Measurements from ENCODE around the gene HIRA. TPM values are rescaled to one million over a fixed set of nuclear protein-coding genes. Genes with fewer than 3 reads are reported as not detected.

HIRA gene
- total and polyA plus RNA-seq, 9 of the 15 experiments (the other 6 are each of a cell fraction or from before 2014, with no cell fraction given) = 0.96 to 132 (median 58.4) TPM

- TF ChIP-seq L3MBTL2 (IDR thresholded peaks at IDR 0.05) = no peak
- TF ChIP-seq ZNF239 (CRISPR knock-in tag; IDR thresholded peaks at IDR 0.05) = no peak
- no peak for TF ChIP-seq PATZ1 (CRISPR knock-in tag; IDR thresholded peaks at IDR 0.05; ENCODE audit: borderline replicate concordance)
- peak; percentile 64; the same call in 1 of the 2 replicates for TF ChIP-seq PRMT5 (CRISPR knock-in tag; IDR thresholded peaks at IDR 0.05)
- no peak for TF ChIP-seq MYNN (IDR thresholded peaks at IDR 0.05)
- TF ChIP-seq MYNN (CRISPR knock-in tag; IDR thresholded peaks at IDR 0.05) = no peak
- no peak for TF ChIP-seq TSC22D4 (tag; IDR thresholded peaks at IDR 0.05)
- TF ChIP-seq ZNF431 (CRISPR knock-in tag; IDR thresholded peaks at IDR 0.05) = no peak
- TF ChIP-seq ZFP1 (CRISPR knock-in tag; IDR thresholded peaks at IDR 0.05) = no peak
- no peak for TF ChIP-seq ZBTB33 (CRISPR knock-in tag; IDR thresholded peaks at IDR 0.05)
- peak; percentile 58 for TF ChIP-seq ZNF699 (CRISPR knock-in tag; IDR thresholded peaks at IDR 0.05; ENCODE audit: insufficient replicate concordance)
- TF ChIP-seq, protein P1, sequence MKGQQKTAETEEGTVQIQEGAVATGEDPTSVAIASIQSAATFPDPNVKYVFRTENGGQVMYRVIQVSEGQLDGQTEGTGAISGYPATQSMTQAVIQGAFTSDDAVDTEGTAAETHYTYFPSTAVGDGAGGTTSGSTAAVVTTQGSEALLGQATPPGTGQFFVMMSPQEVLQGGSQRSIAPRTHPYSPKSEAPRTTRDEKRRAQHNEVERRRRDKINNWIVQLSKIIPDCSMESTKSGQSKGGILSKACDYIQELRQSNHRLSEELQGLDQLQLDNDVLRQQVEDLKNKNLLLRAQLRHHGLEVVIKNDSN (CRISPR knock-in tag; IDR thresholded peaks at IDR 0.05) = no peak
- TF ChIP-seq, protein P2, sequence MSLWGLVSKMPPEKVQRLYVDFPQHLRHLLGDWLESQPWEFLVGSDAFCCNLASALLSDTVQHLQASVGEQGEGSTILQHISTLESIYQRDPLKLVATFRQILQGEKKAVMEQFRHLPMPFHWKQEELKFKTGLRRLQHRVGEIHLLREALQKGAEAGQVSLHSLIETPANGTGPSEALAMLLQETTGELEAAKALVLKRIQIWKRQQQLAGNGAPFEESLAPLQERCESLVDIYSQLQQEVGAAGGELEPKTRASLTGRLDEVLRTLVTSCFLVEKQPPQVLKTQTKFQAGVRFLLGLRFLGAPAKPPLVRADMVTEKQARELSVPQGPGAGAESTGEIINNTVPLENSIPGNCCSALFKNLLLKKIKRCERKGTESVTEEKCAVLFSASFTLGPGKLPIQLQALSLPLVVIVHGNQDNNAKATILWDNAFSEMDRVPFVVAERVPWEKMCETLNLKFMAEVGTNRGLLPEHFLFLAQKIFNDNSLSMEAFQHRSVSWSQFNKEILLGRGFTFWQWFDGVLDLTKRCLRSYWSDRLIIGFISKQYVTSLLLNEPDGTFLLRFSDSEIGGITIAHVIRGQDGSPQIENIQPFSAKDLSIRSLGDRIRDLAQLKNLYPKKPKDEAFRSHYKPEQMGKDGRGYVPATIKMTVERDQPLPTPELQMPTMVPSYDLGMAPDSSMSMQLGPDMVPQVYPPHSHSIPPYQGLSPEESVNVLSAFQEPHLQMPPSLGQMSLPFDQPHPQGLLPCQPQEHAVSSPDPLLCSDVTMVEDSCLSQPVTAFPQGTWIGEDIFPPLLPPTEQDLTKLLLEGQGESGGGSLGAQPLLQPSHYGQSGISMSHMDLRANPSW (CRISPR knock-in tag; IDR thresholded peaks at IDR 0.05) = no peak
- no peak for TF ChIP-seq SAFB (IDR thresholded peaks at IDR 0.05; ENCODE audit: borderline replicate concordance, low read depth, low read length)
- TF ChIP-seq ZBTB49 (CRISPR knock-in tag; IDR thresholded peaks at IDR 0.05; ENCODE audit: borderline replicate concordance) = no peak
- no peak for TF ChIP-seq POLR2A (conservative IDR thresholded peaks at IDR 0.05)
- TF ChIP-seq KLF10 (CRISPR knock-in tag; IDR thresholded peaks at IDR 0.05) = no peak
- TF ChIP-seq PHF20 (IDR thresholded peaks at IDR 0.05; ENCODE audit: partially characterized antibody) = no peak
- no peak for TF ChIP-seq CGGBP1 (CRISPR knock-in tag; IDR thresholded peaks at IDR 0.05)
Observed at GRCh38 chr22:19394274-19395050, 37.1 kb downstream of the HIRA start (continued).
